Subcutaneous adipose tissue (tissue), 4 donors: ENCODE measurements around the gene RXYLT1. TPM values are rescaled to one million over a fixed set of nuclear protein-coding genes. Genes with fewer than 3 reads are reported as not detected.

Experiments used
- total RNA-seq, 4 donors: library from RNA; depleted of rRNA; stranded (reverse); fragments of >200 nt; gene quantifications; one replicate each; pipeline ENCODE4 v1.1.0, GENCODE V29; 2016
- TF ChIP-seq, protein P1 (sequence below): fragments of 450-650 bp; IDR thresholded peaks from one replicate; pipeline ENCODE4 v1.5.1; 2016; ENCODE audit warnings: low read depth, mild to moderate bottlenecking, control low read depth, antibody characterized with exemption, moderate library complexity

Gene RXYLT1
- total RNA-seq, 4 donors from 2014 or later = 15.0 to 19.4 (median 16.2) TPM

DNA sequence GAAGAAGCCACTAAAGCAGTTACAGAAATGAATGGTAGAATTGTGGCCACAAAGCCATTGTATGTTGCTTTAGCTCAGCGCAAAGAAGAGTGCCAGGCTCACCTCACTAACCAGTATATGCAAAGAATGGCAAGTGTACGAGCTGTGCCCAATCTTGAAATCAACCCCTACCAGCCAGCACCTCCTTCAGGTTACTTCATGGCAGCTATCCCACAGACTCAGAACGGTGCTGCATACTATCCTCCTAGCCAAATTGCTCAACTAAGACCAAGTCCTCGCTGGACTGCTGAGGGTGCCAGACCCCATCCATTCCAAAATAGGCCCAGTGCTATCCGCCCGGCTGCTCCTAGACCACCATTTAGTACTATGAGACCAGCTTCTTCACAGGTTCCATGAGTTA lies 43.3 kb downstream of the RXYLT1 start:
- TF ChIP-seq, protein P1, sequence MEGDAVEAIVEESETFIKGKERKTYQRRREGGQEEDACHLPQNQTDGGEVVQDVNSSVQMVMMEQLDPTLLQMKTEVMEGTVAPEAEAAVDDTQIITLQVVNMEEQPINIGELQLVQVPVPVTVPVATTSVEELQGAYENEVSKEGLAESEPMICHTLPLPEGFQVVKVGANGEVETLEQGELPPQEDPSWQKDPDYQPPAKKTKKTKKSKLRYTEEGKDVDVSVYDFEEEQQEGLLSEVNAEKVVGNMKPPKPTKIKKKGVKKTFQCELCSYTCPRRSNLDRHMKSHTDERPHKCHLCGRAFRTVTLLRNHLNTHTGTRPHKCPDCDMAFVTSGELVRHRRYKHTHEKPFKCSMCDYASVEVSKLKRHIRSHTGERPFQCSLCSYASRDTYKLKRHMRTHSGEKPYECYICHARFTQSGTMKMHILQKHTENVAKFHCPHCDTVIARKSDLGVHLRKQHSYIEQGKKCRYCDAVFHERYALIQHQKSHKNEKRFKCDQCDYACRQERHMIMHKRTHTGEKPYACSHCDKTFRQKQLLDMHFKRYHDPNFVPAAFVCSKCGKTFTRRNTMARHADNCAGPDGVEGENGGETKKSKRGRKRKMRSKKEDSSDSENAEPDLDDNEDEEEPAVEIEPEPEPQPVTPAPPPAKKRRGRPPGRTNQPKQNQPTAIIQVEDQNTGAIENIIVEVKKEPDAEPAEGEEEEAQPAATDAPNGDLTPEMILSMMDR = no peak

DNA sequence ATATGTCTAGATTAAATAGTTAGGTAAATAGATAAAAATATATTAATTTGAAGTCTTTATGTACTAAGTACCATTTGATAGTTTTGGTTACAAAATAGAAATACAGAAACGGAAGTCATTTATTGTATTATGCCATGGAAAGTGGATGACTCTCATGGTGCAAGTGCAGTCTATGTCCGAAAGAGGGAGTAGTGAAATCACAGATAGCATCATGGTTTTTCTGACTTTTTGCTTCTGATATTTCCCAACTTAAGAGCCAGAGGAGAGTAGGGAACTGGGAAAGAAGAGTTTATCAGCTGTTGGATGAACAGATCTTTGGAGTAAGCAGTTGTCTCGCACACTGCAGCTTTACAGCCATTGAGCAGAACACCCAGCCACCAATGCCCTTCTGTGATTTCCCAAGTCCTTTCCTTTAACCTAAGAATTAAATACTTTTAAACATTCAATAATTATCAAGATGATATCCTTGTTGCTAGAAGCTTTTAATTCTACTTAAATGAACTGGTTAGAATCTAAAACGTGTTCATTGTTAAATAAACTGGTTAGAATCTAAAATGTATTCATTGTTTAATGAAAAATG lies 46.4 kb downstream of the RXYLT1 start:
- TF ChIP-seq, protein P1 = no peak

- TF ChIP-seq, protein P1 = no peak
Measured at GRCh38 chr12:63828867-63829266, 49.2 kb downstream of the RXYLT1 start.

- TF ChIP-seq, protein P1 = no peak
Measured at GRCh38 chr12:63836046-63836445, 56.3 kb downstream of the RXYLT1 start.

GRCh38 chr12:63836936-63837335 lies 57.2 kb downstream of the RXYLT1 start:
- TF ChIP-seq, protein P1 = no peak

DNA sequence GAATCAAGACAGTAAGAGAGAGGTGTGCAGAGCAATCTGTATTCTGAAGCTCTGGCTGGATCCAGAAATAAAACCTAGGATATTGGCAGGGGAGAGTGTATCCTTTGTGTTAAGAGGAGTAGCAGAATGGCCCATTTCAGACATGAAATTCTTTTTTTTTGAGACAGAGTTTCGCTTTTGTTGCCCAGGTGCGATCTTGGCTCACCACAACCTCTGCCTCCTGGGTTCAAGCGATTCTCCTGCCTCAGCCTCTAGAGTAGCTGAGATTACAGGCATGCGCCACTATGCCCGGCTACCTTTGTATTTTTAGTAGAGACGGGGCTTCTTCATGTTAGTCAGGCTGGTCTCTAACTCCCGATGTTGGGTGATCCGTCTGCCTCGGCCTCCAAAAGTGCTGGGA lies 58.7 kb downstream of the RXYLT1 start:
- TF ChIP-seq, protein P1 = no peak

- TF ChIP-seq, protein P1 = no peak
Measured at GRCh38 chr12:63841011-63841410, 61.3 kb downstream of the RXYLT1 start.
